ENCODE data around the gene HTR6.

DNA sequence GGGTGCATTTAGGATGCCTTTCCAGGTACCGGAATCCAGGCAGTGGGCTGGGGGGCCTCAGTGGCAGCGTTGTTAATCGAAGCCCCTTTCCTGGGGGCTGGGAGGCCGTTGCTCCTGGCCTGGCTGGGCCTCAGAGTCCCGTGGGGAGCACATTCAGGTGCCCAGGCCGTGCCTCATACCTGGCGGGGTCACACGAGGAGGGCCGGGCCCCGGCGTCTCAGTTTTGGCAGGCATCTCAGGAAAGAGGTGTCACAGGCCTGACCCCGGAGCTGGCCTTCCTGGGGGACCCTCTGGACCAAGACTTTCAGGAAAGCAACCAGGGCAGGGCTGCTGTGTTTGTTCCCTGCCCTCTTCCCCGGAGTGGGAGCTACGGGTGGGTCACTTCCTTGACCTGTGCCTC lies 16.4 kb upstream of the HTR6 start:
- TF ChIP-seq, protein P1, sequence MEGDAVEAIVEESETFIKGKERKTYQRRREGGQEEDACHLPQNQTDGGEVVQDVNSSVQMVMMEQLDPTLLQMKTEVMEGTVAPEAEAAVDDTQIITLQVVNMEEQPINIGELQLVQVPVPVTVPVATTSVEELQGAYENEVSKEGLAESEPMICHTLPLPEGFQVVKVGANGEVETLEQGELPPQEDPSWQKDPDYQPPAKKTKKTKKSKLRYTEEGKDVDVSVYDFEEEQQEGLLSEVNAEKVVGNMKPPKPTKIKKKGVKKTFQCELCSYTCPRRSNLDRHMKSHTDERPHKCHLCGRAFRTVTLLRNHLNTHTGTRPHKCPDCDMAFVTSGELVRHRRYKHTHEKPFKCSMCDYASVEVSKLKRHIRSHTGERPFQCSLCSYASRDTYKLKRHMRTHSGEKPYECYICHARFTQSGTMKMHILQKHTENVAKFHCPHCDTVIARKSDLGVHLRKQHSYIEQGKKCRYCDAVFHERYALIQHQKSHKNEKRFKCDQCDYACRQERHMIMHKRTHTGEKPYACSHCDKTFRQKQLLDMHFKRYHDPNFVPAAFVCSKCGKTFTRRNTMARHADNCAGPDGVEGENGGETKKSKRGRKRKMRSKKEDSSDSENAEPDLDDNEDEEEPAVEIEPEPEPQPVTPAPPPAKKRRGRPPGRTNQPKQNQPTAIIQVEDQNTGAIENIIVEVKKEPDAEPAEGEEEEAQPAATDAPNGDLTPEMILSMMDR (IDR thresholded peaks at IDR 0.05) = no peak
- TF ChIP-seq POLR2A (IDR thresholded peaks at IDR 0.05) = no peak
